OCI-LY3 (cell line): ENCODE results near the gene MTUS2.

Experiments used
- H2AFZ ChIP-seq: fragments of 200-600, 300-600 bp; shearing (Covaris generic); 2 replicates; pipeline ENCODE4 v1.6.0; 2014; ENCODE audit warnings: antibody characterized with exemption, low read depth, low read length
- H3K27ac ChIP-seq: fragments of 200-600, 300-600 bp; sonication (generic); 2 replicates; pipeline ENCODE4 v1.5.1; 2014; ENCODE audit warnings: mild to moderate bottlenecking, low read length, moderate library complexity, mixed read lengths
- H3K27me3 ChIP-seq: fragments of 200-600, 300-600 bp; sonication (generic); 2 replicates; pipeline ENCODE4 v1.6.1; 2014; ENCODE audit warnings: low read depth, low read length, mixed read lengths
- H3K36me3 ChIP-seq: fragments of 200-600, 300-600 bp; sonication (generic); replicated peaks from 2 replicates; pipeline ENCODE3; 2014; ENCODE audit warnings: low read depth, low read length, mixed read lengths
- H3K4me1 ChIP-seq: fragments of 300-600, 200-600 bp; sonication (generic); 2 replicates; pipeline ENCODE4 v1.6.1; 2014; ENCODE audit warnings: low read length, mixed read lengths
- H3K4me2 ChIP-seq: fragments of 200-600, 300-600 bp; sonication (generic); 2 replicates; pipeline ENCODE4 v1.6.1; 2014; ENCODE audit warnings: low read length, mixed read lengths
- H3K4me3 ChIP-seq: fragments of 300-600, 200-600 bp; sonication (generic); 2 replicates; pipeline ENCODE4 v1.5.1; 2014; ENCODE audit warnings: antibody characterized with exemption, mild to moderate bottlenecking, low read length, moderate library complexity
- H3K79me2 ChIP-seq: fragments of 300-600, 200-600 bp; shearing (Covaris generic); 2 replicates; pipeline ENCODE4 v1.6.1; 2014; ENCODE audit warnings: mild to moderate bottlenecking, low read length, mixed read lengths
- H3K9ac ChIP-seq: fragments of 300-600, 200-600 bp; shearing (Covaris generic); 2 replicates; pipeline ENCODE4 v1.6.0; 2014; ENCODE audit warnings: mild to moderate bottlenecking, low read length, moderate library complexity
- H3K9me3 ChIP-seq: fragments of 200-600, 300-600 bp; shearing (Covaris generic); 2 replicates; pipeline ENCODE4 v1.6.1; 2014; ENCODE audit warnings: low read length, mixed read lengths; ENCODE audit not compliant: insufficient read depth
- H4K20me1 ChIP-seq: fragments of 200-600, 300-600 bp; sonication (generic); 2 replicates; pipeline ENCODE4 v1.6.1; 2016; ENCODE audit warnings: low read length, mixed read lengths; ENCODE audit not compliant: insufficient read depth
- CTCF ChIP-seq: fragments of 200-600, 300-600 bp; sonication (generic); IDR thresholded peaks from 2 replicates; pipeline ENCODE4 v1.5.1; 2014; ENCODE audit warnings: antibody characterized with exemption, low read length, low read depth
- EZH2phosphoT487 ChIP-seq: fragments of 200-600 bp; shearing (Covaris generic); IDR thresholded peaks from 2 replicates; pipeline ENCODE4 v1.6.1; 2018; ENCODE audit warnings: antibody characterized with exemption, mixed run types, low read depth

MTUS2 gene

GRCh38 chr13:29175250-29175873 is 355.2 kb downstream of the MTUS2 start:
- H3K9me3 ChIP-seq = no peaks in the 10 kb centered on the region; the same call in 1 of the 2 replicates
- no peak overlapping the region for H3K4me3 ChIP-seq
- TF ChIP-seq CTCF (no peak), EZH2phosphoT487 (no peak)

GRCh38 chr13:29180055-29180454 is 359.9 kb downstream of the MTUS2 start:
- Histone ChIP-seq H3K36me3 (peaks cover 5% of the 10 kb centered on the region), H3K27ac (no peak overlapping the region), H3K9ac (no peak overlapping the region), H3K79me2 (no peaks in the 10 kb centered on the region), H3K4me3 (no peak overlapping the region), H2AFZ (no peak overlapping the region), H3K4me1 (no peaks in the 10 kb centered on the region), H3K9me3 (peaks cover 9% of the 10 kb centered on the region), H3K27me3 (no peaks in the 10 kb centered on the region), H3K4me2 (no peak overlapping the region), H4K20me1 (no peaks in the 10 kb centered on the region)
- TF ChIP-seq EZH2phosphoT487 (no peak), CTCF (no peak)

More at GRCh38 chr13:29175250-29175873, 355.2 kb downstream of the MTUS2 start:
- no peaks in the 10 kb centered on the region for H3K36me3 ChIP-seq
- no peak overlapping the region for H3K4me2 ChIP-seq
- no peak overlapping the region for H3K27ac ChIP-seq
- no peak overlapping the region for H3K9ac ChIP-seq
- H2AFZ ChIP-seq = no peak overlapping the region
- no peaks in the 10 kb centered on the region for H3K27me3 ChIP-seq
- H3K79me2 ChIP-seq = no peaks in the 10 kb centered on the region
- H3K4me1 ChIP-seq = no peaks in the 10 kb centered on the region
- no peaks in the 10 kb centered on the region for H4K20me1 ChIP-seq

- Histone ChIP-seq H3K27me3 (no peaks in the 10 kb centered on the region), H3K4me2 (no peak overlapping the region), H3K79me2 (no peaks in the 10 kb centered on the region), H3K27ac (no peak overlapping the region), H3K36me3 (peaks cover 8% of the 10 kb centered on the region), H2AFZ (no peak overlapping the region), H3K9ac (no peak overlapping the region), H3K4me1 (no peaks in the 10 kb centered on the region), H4K20me1 (no peaks in the 10 kb centered on the region), H3K9me3 (peaks cover 24% of the 10 kb centered on the region; the same call in 1 of the 2 replicates), H3K4me3 (no peak overlapping the region)
- TF ChIP-seq EZH2phosphoT487 (no peak), CTCF (no peak)
Measured at GRCh38 chr13:29182216-29182615, 362.1 kb downstream of the MTUS2 start.

GRCh38 chr13:29185926-29186325 is 365.8 kb downstream of the MTUS2 start:
- Histone ChIP-seq H3K27me3 (no peaks in the 10 kb centered on the region), H3K9ac (no peak overlapping the region), H3K9me3 (peaks cover 24% of the 10 kb centered on the region; the same call in 1 of the 2 replicates), H3K27ac (no peak overlapping the region), H3K4me1 (no peaks in the 10 kb centered on the region), H4K20me1 (no peaks in the 10 kb centered on the region), H3K4me3 (no peak overlapping the region), H2AFZ (no peak overlapping the region), H3K4me2 (no peak overlapping the region), H3K36me3 (peaks cover 8% of the 10 kb centered on the region), H3K79me2 (no peaks in the 10 kb centered on the region)
- TF ChIP-seq CTCF (no peak), EZH2phosphoT487 (no peak)
